ENCODE results near the gene CDC42BPB. TPM values are rescaled to one million over a fixed set of nuclear protein-coding genes. Genes with fewer than 3 reads are reported as not detected.

CDC42BPB gene
- total and polyA plus RNA-seq, 2 of the 13 experiments (the other 11 are each of a cell fraction or from before 2014, with no cell fraction given): 19.7 to 32.3 TPM

GRCh38 chr14:103057372-103058163 is at the start of gene CDC42BPB (continued):
- TF ChIP-seq ARID4A (CRISPR knock-in tag; IDR thresholded peaks at IDR 0.05; ENCODE audit: borderline replicate concordance): peak; percentile 63; the same call in 1 of the 2 replicates
- TF ChIP-seq DDIT3 (CRISPR knock-in tag; IDR thresholded peaks at IDR 0.05): no peak
- no peak for TF ChIP-seq SALL2 (CRISPR knock-in tag; IDR thresholded peaks at IDR 0.05)
- no peak for TF ChIP-seq NR2C2 (CRISPR knock-in tag; IDR thresholded peaks at IDR 0.05; ENCODE audit: borderline replicate concordance)
- TF ChIP-seq MEIS1 (CRISPR knock-in tag; IDR thresholded peaks at IDR 0.05; ENCODE audit: borderline replicate concordance): 0 out of 2 replicates have a peak, but pooled peaks have one; percentile 43
- TF ChIP-seq SOX5 (CRISPR knock-in tag; IDR thresholded peaks at IDR 0.05; ENCODE audit: borderline replicate concordance): no peak
- TF ChIP-seq ZNF550 (CRISPR knock-in tag; IDR thresholded peaks at IDR 0.05; ENCODE audit: borderline replicate concordance): 0 out of 2 replicates have a peak, but pooled peaks have one; percentile 69
- TF ChIP-seq BATF2 (CRISPR knock-in tag; IDR thresholded peaks at IDR 0.05): no peak
- TF ChIP-seq ATF4 (CRISPR knock-in tag; IDR thresholded peaks at IDR 0.05): no peak
- TF ChIP-seq ZBTB2 (CRISPR knock-in tag; IDR thresholded peaks at IDR 0.05; ENCODE audit: low read depth): peak; percentile 64; the same call in 1 of the 2 replicates
- TF ChIP-seq SATB2 (CRISPR knock-in tag; IDR thresholded peaks at IDR 0.05): no peak
- no peak for TF ChIP-seq RNF219 (CRISPR knock-in tag; IDR thresholded peaks at IDR 0.05)
- TF ChIP-seq KDM1A (CRISPR knock-in tag; IDR thresholded peaks at IDR 0.05): no peak
- no peak for TF ChIP-seq ZNF34 (CRISPR knock-in tag; IDR thresholded peaks at IDR 0.05; ENCODE audit: borderline replicate concordance)
- TF ChIP-seq SMAD9 (CRISPR knock-in tag; IDR thresholded peaks at IDR 0.05): no peak
- TF ChIP-seq ZNF816 (CRISPR knock-in tag; IDR thresholded peaks at IDR 0.05; ENCODE audit: borderline replicate concordance): no peak
- TF ChIP-seq KLF13 (CRISPR knock-in tag; IDR thresholded peaks at IDR 0.05): no peak
- TF ChIP-seq MAX (IDR thresholded peaks at IDR 0.05): peak; percentile 56
